Tibial nerve (tissue), 3 donors: ENCODE data around the gene SKIC3.

Experiments used
- EP300 ChIP-seq, 2 donors: sonication (generic); formaldehyde crosslinking; IDR thresholded peaks; one replicate each; pipeline ENCODE4 v1.6.1; 2017; ENCODE audit warnings: antibody characterized with exemption in 2 of 2, mild to moderate bottlenecking in 1 of 2
- POLR2A ChIP-seq, 2 donors: fragments of 450-650 bp; IDR thresholded peaks; one replicate each; pipeline ENCODE4 v1.6.1; 2017; ENCODE audit warnings: antibody characterized with exemption in 2 of 2, mild to moderate bottlenecking in 2 of 2, moderate library complexity in 2 of 2

DNA sequence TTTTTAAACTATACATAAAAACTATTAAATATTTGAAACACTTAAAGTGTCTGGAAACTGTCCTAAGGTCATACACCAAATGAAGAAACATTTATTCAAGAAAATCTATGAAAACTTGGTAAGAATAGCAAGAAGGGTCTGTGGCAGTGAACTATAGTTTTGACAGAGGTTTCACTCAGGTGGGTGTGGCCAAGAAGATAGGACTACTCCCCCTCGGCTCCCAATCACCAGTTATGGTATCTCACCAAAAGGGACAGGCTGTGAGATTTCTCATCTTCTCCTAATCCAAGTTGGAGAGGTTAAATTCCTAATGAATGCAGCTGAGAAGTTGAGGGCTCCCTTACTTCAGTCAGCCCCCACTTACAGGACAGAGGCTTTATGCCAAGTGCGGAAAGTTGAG is 3.1 kb upstream of the SKIC3 start:
- no peak for TF ChIP-seq POLR2A (IDR thresholded peaks at IDR 0.05)
- no peak for TF ChIP-seq EP300 (IDR thresholded peaks at IDR 0.05)
